Parathyroid adenoma (tissue), 2 donors: ENCODE results near the gene CPEB3.
"Not testable (repeated sequence)": the region's sequence is repeated elsewhere in the genome, so short reads cannot be mapped to it uniquely, and the experiment has no call there.

ENCODE experiments used
- H2AFZ ChIP-seq: fragments of 300-600 bp; sonication (generic); one replicate; pipeline ENCODE4 v1.7.0; 2017; ENCODE audit warnings: antibody characterized with exemption, mild to moderate bottlenecking
- H3K27ac ChIP-seq: fragments of 300-600 bp; sonication (generic); one replicate; pipeline ENCODE4 v1.7.0; 2017
- H3K27me3 ChIP-seq: fragments of 300-600 bp; sonication (generic); one replicate; pipeline ENCODE4 v1.7.0; 2017; ENCODE audit warnings: low read length; ENCODE audit not compliant: control insufficient read depth, insufficient read depth
- H3K36me3 ChIP-seq: fragments of 300-600 bp; sonication (generic); one replicate; pipeline ENCODE4 v1.7.0; 2017; ENCODE audit warnings: low read length; ENCODE audit not compliant: control insufficient read depth, insufficient read depth
- H3K4me1 ChIP-seq: fragments of 300-600 bp; sonication (generic); one replicate; pipeline ENCODE4 v1.7.0; 2017; ENCODE audit warnings: control low read depth
- H3K4me2 ChIP-seq: fragments of 300-600 bp; sonication (generic); one replicate; pipeline ENCODE4 v1.7.0; 2017; ENCODE audit warnings: low read length
- H3K4me3 ChIP-seq: fragments of 300-600 bp; sonication (generic); one replicate; pipeline ENCODE4 v1.7.0; 2017; ENCODE audit warnings: low read depth, low read length
- H3K79me2 ChIP-seq: fragments of 300-600 bp; sonication (generic); one replicate; pipeline ENCODE4 v1.7.0; 2017; ENCODE audit warnings: control low read depth
- H3K9ac ChIP-seq: fragments of 300-600 bp; sonication (generic); one replicate; pipeline ENCODE4 v1.7.0; 2017; ENCODE audit warnings: mild to moderate bottlenecking
- H3K9me3 ChIP-seq: fragments of 300-600 bp; sonication (generic); one replicate; pipeline ENCODE4 v1.7.0; 2017; ENCODE audit warnings: low read length; ENCODE audit not compliant: control insufficient read depth
- CTCF ChIP-seq: fragments of 300-600 bp; sonication (generic); IDR thresholded peaks from one replicate; pipeline ENCODE4 v1.7.0; 2017; ENCODE audit warnings: antibody characterized with exemption, mild to moderate bottlenecking
- donor health status: primary hyperparathyroidism.

The CPEB3 gene

GRCh38 chr10:92290837-92291615, at the start of gene CPEB3, which contains the start of gene MARCHF5:
Gene CPEB3 (minus strand): TSS chr10:92291078. CDS start chr10:92240350, 50,728 bp downstream.
Gene MARCHF5 (plus strand): TSS chr10:92291167. CDS start chr10:92291495, 328 bp downstream.
- Histone ChIP-seq H3K36me3 (no peaks in the 10 kb centered on the region), H3K4me3 (peak within 1 kb of the TSS; percentile 94), H3K9me3 (no peaks in the 10 kb centered on the region), H3K4me2 (peak within 1 kb of the TSS; percentile 83), H3K4me1 (no peaks in the 10 kb centered on the region), H2AFZ (peak within 1 kb of the TSS; percentile 89), H3K27me3 (no peaks in the 10 kb centered on the region), H3K9ac (peak within 1 kb of the TSS; percentile 51), H3K27ac (peak within 1 kb of the TSS; percentile 91), H3K79me2 (peaks cover 31% of the 10 kb centered on the region)
- TF ChIP-seq CTCF = peak; percentile 79

GRCh38 chr10:92329927-92330326, 39.0 kb upstream of the CPEB3 start:
- H3K79me2 ChIP-seq = peaks cover 14% of the 10 kb centered on the region
- H3K4me3 ChIP-seq, H3K4me2 ChIP-seq, H3K27ac ChIP-seq, H2AFZ ChIP-seq, H3K9ac ChIP-seq, H3K36me3 ChIP-seq, H3K9me3 ChIP-seq, H3K27me3 ChIP-seq: not testable (repeated sequence)
- peaks cover 15% of the 10 kb centered on the region for H3K4me1 ChIP-seq

DNA sequence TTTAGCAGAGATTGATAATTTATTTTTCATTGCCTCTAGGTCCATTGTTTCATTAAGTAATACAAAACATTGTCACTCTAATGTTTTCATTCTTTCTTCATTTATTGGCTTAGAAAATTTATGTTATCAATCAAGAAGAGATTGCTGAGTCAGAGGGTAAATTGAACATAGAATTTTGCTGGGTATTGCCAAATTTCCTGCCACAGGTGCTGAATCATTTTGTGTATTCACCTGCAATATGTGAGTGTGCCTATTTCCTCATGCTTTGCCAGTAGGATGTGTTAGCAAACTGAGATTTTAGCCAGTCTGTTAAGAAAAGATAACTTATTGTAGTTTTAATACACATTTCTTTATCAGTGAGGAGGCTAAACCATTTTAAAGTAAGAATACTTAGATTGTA, 38.1 kb upstream of the CPEB3 start:
- Histone ChIP-seq H3K27ac (no peak overlapping the region), H3K9ac (no peak overlapping the region), H3K9me3 (no peaks in the 10 kb centered on the region), H2AFZ (no peak overlapping the region), H3K4me2 (no peak overlapping the region), H3K4me1 (peaks cover 15% of the 10 kb centered on the region), H3K36me3 (no peaks in the 10 kb centered on the region), H3K79me2 (peaks cover 15% of the 10 kb centered on the region), H3K4me3 (no peak overlapping the region), H3K27me3 (no peaks in the 10 kb centered on the region)
- no peak for TF ChIP-seq CTCF

- peaks cover 14% of the 10 kb centered on the region for H3K79me2 ChIP-seq
- peak overlapping the region; percentile 0 for H3K27ac ChIP-seq
- no peaks in the 10 kb centered on the region for H3K36me3 ChIP-seq
- no peak overlapping the region for H3K9ac ChIP-seq
- peaks cover 15% of the 10 kb centered on the region for H3K4me1 ChIP-seq
- no peak for TF ChIP-seq CTCF
- no peaks in the 10 kb centered on the region for H3K9me3 ChIP-seq
- H3K4me2 ChIP-seq = no peak overlapping the region
- H3K4me3 ChIP-seq = no peak overlapping the region
- no peaks in the 10 kb centered on the region for H3K27me3 ChIP-seq
- no peak overlapping the region for H2AFZ ChIP-seq
Measured at GRCh38 chr10:92327445-92328433, 36.9 kb upstream of the CPEB3 start.

GRCh38 chr10:92323079-92323478, 32.2 kb upstream of the CPEB3 start:
- no peak for TF ChIP-seq CTCF

More at GRCh38 chr10:92323079-92323478, 32.2 kb upstream of the CPEB3 start:
- H3K9ac ChIP-seq = no peak overlapping the region
- no peak overlapping the region for H3K27ac ChIP-seq
- H3K79me2 ChIP-seq = peaks cover 40% of the 10 kb centered on the region
- H3K4me1 ChIP-seq = peaks cover 13% of the 10 kb centered on the region
- H3K4me2 ChIP-seq = no peak overlapping the region
- no peak overlapping the region for H3K4me3 ChIP-seq
- no peaks in the 10 kb centered on the region for H3K27me3 ChIP-seq
- H2AFZ ChIP-seq = no peak overlapping the region
- no peaks in the 10 kb centered on the region for H3K36me3 ChIP-seq
- no peaks in the 10 kb centered on the region for H3K9me3 ChIP-seq
